PFSK-1 (cell line): ENCODE results near the gene ASCL3.

Experiments used
- POLR2AphosphoS5 ChIP-seq: IDR thresholded peaks from 2 replicates; pipeline ENCODE4 v1.6.1; 2012; ENCODE audit warnings: low read depth, mild to moderate bottlenecking, control low read depth, low read length, moderate library complexity
- SIN3A ChIP-seq: IDR thresholded peaks from 2 replicates; pipeline ENCODE4 v1.6.1; 2012; ENCODE audit warnings: mild to moderate bottlenecking, low read length, moderate library complexity, borderline replicate concordance; ENCODE audit not compliant: insufficient read depth
- TAF1 ChIP-seq: IDR thresholded peaks from 2 replicates; pipeline ENCODE4 v1.6.1; 2012; ENCODE audit warnings: low read length, control low read depth, borderline replicate concordance; ENCODE audit not compliant: insufficient read depth

DNA sequence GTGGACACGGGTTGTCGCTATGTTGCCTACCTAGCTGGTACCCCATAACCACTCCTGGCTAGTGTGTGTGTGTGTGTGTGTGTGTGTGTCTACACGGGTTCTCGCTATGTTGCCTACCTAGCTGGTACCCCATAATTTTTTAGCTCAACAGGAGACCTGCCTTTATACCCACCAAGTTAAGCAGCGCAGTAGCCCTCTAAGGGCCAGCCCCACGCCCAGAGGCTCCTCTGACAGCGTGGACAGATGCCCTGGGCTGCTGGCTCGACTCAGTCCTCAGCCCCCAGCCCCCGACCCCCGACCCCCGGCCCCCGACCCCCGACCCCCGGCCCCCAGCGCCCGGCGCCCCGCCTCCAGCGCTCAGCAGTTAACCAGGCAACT, 32.2 kb downstream of the ASCL3 start:
- TF ChIP-seq TAF1 = no peak
- no peak for TF ChIP-seq POLR2AphosphoS5
- no peak for TF ChIP-seq SIN3A
